HG03135 (cell line): ENCODE data around the gene MZT1.

ENCODE experiments used
- ATAC-seq: cut with Tn5 transposase; IDR thresholded peaks from one replicate; pipeline ENCODE4 v1.9.1; 2021; ENCODE audit warnings: mild to moderate bottlenecking, moderate library complexity; ENCODE audit not compliant: unreplicated experiment

MZT1 gene

GRCh38 chr13:72686766-72687165 lies 40.7 kb downstream of the MZT1 start:
- no peak for ATAC-seq

GRCh38 chr13:72680353-72680752 lies 47.1 kb downstream of the MZT1 start:
- no peak for ATAC-seq

GRCh38 chr13:72678312-72678711 lies 49.1 kb downstream of the MZT1 start:
- no peak for ATAC-seq

GRCh38 chr13:72677431-72677830 lies 50.0 kb downstream of the MZT1 start:
- ATAC-seq: no peak

GRCh38 chr13:72666391-72666790 lies 61.0 kb downstream of the MZT1 start:
- ATAC-seq: no peak

GRCh38 chr13:72662548-72662947 lies 64.9 kb downstream of the MZT1 start:
- ATAC-seq: no peak
